ENCODE measurements around the gene CEP192.

Gene CEP192

DNA sequence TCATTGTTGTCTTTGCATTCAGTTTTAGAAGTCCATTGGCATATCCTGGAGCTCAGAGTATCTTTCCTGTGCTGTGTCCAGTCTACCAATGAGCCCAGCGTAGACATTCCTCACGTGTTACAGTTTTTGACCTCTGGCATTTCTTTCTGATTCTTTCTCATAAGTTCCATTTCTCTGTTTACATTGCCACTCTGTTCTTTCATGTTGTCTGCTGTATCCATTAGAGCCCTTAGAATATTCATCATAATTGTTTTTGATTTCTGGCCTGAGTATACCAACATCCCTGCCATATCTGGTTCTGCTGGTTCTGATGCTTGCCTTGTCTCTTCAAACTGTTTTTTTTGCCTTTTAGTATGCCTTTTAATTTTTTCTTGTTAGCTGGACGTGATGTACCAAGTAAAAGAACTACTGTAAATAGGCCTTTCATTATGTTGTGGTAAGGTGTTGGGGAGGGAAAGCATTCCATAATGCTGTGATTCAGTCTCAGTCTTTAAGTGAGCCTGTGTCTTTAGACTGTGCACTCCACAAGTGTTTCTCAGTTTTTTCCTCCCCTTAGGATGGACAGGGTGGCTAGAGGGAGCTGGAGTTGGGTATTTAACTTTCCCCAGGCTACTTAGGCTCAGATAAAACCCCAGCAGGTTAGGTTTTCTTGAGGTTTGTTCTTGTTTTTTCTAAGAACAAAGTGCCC, 35.6 kb downstream of the CEP192 start:
- no peak overlapping the region for H3K27ac Mint-ChIP-seq
- no peak for DNase-seq
- H3K36me3 Mint-ChIP-seq, result peaks cover 59% of the 10 kb centered on the region
- no peaks in the 10 kb centered on the region for H3K9me3 Mint-ChIP-seq
- peaks cover 1% of the 10 kb centered on the region for H3K4me1 Mint-ChIP-seq
- H3K4me3 Mint-ChIP-seq, result no peak overlapping the region
- CTCF ChIA-PET, result no interaction called here
- H3K27me3 Mint-ChIP-seq, result no peaks in the 10 kb centered on the region

- Mint-ChIP-seq H3K9me3 (no peaks in the 10 kb centered on the region), H3K27ac (no peak overlapping the region), H3K36me3 (peaks cover 56% of the 10 kb centered on the region), H3K4me1 (no peaks in the 10 kb centered on the region), H3K4me3 (no peak overlapping the region), H3K27me3 (no peaks in the 10 kb centered on the region)
- DNase-seq, result no peak
- CTCF ChIA-PET, result no interaction called here
Measured at GRCh38 chr18:13028869-13029268, 37.7 kb downstream of the CEP192 start.

DNA sequence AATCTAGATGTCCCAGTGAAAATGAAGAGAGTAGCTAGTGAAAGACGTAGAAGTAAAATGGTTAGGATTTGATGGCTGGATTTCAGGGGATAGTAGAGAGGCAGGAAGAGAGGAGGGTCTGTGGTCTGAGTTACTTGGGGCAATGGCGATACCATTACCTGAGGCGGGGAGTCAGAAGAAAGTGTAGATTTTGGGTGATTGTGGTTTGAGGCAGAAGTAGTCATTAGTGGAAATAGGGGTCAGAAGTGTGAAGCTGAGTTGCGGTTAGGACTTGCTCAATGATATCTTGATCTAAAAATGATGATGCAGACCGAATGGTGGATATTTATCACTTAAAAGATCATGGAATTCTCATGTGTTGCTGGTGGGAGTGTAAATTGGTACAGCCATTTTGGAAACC, 41.0 kb downstream of the CEP192 start:
- Mint-ChIP-seq H3K4me3 (no peak overlapping the region), H3K9me3 (no peaks in the 10 kb centered on the region), H3K27ac (no peak overlapping the region), H3K4me1 (peaks cover 2% of the 10 kb centered on the region), H3K27me3 (no peaks in the 10 kb centered on the region), H3K36me3 (peaks cover 60% of the 10 kb centered on the region)
- no peak for DNase-seq
- CTCF ChIA-PET, result no interaction called here

GRCh38 chr18:13035249-13035914, 44.2 kb downstream of the CEP192 start:
- Mint-ChIP-seq H3K4me1 (peaks cover 7% of the 10 kb centered on the region), H3K27ac (peak overlapping the region; percentile 13), H3K27me3 (no peaks in the 10 kb centered on the region), H3K4me3 (no peak overlapping the region), H3K36me3 (peaks cover 63% of the 10 kb centered on the region), H3K9me3 (no peaks in the 10 kb centered on the region)
- no peak for DNase-seq
- CTCF ChIA-PET, result no interaction called here

- no peaks in the 10 kb centered on the region for H3K9me3 Mint-ChIP-seq
- no peak overlapping the region for H3K4me3 Mint-ChIP-seq
- no peak overlapping the region for H3K27ac Mint-ChIP-seq
- no peak for DNase-seq
- peaks cover 59% of the 10 kb centered on the region for H3K36me3 Mint-ChIP-seq
- peaks cover 7% of the 10 kb centered on the region for H3K4me1 Mint-ChIP-seq
- no peaks in the 10 kb centered on the region for H3K27me3 Mint-ChIP-seq
- CTCF ChIA-PET, result no interaction called here
Measured at GRCh38 chr18:13036622-13037320, 45.6 kb downstream of the CEP192 start.

DNA sequence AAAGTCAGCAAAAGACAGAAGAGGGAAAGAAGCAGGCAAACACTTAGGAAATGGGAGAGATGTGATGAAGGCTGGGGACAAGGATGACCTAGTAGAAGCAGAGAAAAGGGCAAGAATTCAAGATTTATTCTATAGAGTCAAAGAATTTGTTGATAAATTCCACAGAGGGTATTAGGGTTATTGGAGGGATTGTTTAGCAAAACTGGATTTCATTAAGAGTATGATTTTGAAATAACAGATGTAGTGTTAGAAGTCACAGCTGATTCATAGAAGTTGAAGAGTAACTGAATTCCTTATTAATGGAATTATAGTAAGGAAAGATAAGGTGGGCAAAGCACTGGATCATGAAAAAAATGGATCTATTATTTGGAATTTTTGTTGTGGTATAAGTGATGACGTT, 48.6 kb downstream of the CEP192 start:
- Mint-ChIP-seq H3K36me3 (peaks cover 63% of the 10 kb centered on the region), H3K27ac (no peak overlapping the region), H3K27me3 (no peaks in the 10 kb centered on the region), H3K9me3 (no peaks in the 10 kb centered on the region), H3K4me3 (no peak overlapping the region), H3K4me1 (peaks cover 5% of the 10 kb centered on the region)
- CTCF ChIA-PET, result no interaction called here
- no peak for DNase-seq

DNA sequence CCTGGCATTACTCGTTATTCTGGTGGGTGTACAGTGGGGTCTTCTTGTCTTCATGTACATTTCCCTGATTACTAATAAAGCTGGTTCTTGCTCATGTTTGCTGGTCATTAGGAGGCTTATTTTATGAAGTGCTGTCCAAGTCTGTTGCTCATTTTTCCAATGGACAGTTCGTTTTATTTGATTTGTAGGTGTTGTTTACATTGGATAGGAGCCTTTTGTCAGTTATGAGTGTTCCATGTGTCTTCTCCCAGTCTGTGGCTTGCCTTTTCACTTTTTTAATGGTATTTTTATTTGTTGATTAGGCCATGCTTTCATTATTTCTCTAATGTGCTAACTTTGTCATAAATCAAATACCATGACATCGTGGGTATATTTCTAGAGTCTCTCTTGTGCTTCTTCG, 51.9 kb downstream of the CEP192 start:
- Mint-ChIP-seq H3K27ac (no peak overlapping the region), H3K9me3 (no peaks in the 10 kb centered on the region)

DNA sequence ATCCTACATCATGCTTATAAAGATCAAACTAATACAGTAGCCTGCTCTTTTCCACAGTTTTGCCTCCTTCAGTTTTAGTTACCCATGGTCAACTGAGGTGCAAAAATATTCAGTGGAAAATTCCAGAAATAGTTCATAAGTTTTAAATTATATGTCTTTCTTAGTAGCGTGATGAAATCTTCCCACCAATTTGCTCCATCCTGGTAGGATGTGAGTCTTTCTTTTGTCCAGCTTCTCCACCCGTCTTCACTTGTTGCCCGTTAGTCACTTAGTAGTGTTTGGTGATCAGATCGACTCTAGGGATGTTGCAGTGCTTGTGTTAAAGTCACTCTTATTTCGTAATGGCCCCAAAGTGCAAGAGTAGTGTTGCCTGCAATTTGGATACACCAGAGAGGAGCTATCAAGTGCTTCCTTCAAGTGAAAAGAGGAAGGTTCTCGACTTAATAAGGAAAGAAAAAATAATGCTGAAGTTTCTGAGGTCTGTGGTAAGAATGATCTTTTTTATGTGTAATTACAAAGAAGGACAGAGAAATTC, 57.0 kb downstream of the CEP192 start:
- H3K27ac Mint-ChIP-seq, result no peak overlapping the region
- no peaks in the 10 kb centered on the region for H3K9me3 Mint-ChIP-seq
- H3K27me3 Mint-ChIP-seq, result no peaks in the 10 kb centered on the region
- no peak overlapping the region for H3K4me3 Mint-ChIP-seq
- DNase-seq, result no peak
- CTCF ChIA-PET, result interaction anchor here (0.6 to 1.5 kb wide), 2 partner anchors 18 to 551 kb away, joined by 3 read pairs; no protein-coding TSS in a partner anchor
- H3K4me1 Mint-ChIP-seq, result peaks cover 11% of the 10 kb centered on the region
- peaks cover 70% of the 10 kb centered on the region for H3K36me3 Mint-ChIP-seq

More for the DNA sequence above, 51.9 kb downstream of the CEP192 start:
- Mint-ChIP-seq H3K36me3 (peaks cover 69% of the 10 kb centered on the region), H3K4me3 (no peak overlapping the region), H3K27me3 (no peaks in the 10 kb centered on the region), H3K4me1 (peaks cover 5% of the 10 kb centered on the region)
- no peak for DNase-seq
- CTCF ChIA-PET, result no interaction called here

DNA sequence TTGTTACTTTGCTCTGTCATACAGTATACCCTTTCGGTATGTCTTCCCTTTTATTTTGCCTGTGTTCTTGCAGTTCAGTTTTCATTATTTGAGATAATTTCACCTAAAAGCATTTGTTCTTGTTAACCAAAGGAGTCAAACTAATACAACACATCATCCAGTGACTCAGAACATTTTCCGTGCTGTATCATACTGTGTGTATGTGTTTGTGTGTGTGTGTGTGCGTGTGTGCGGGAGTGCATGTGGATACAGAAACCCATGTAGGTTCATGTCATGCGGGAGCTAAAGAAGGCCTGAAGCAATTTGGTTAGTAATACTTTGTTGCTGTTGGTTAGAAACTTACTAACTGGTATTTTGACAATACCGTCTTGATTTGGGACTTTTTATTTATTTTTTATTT, 60.0 kb downstream of the CEP192 start:
- no peak for DNase-seq
- no peaks in the 10 kb centered on the region for H3K27me3 Mint-ChIP-seq
- H3K36me3 Mint-ChIP-seq, result peaks cover 69% of the 10 kb centered on the region
- H3K27ac Mint-ChIP-seq, result no peak overlapping the region
- H3K9me3 Mint-ChIP-seq, result no peaks in the 10 kb centered on the region
- CTCF ChIA-PET, result interaction anchor here (1.2 kb wide), 1 partner anchor 54 kb away, joined by 3 read pairs; no protein-coding TSS in a partner anchor
- H3K4me1 Mint-ChIP-seq, result peaks cover 11% of the 10 kb centered on the region
- H3K4me3 Mint-ChIP-seq, result no peak overlapping the region

GRCh38 chr18:13051950-13052349, 60.8 kb downstream of the CEP192 start:
- Mint-ChIP-seq H3K27ac (peak overlapping the region; percentile 2), H3K27me3 (no peaks in the 10 kb centered on the region), H3K4me1 (peaks cover 11% of the 10 kb centered on the region), H3K36me3 (peaks cover 71% of the 10 kb centered on the region), H3K4me3 (no peak overlapping the region), H3K9me3 (no peaks in the 10 kb centered on the region)
- no peak for DNase-seq
- CTCF ChIA-PET, result interaction anchor here (0.5 kb wide), 1 partner anchor 11 kb away, joined by 3 read pairs; no protein-coding TSS in a partner anchor

- CTCF ChIA-PET, result no interaction called here
- no peaks in the 10 kb centered on the region for H3K9me3 Mint-ChIP-seq
- H3K4me1 Mint-ChIP-seq, result peaks cover 11% of the 10 kb centered on the region
- no peak for DNase-seq
- H3K4me3 Mint-ChIP-seq, result no peak overlapping the region
- peaks cover 65% of the 10 kb centered on the region for H3K36me3 Mint-ChIP-seq
- H3K27ac Mint-ChIP-seq, result no peak overlapping the region
- H3K27me3 Mint-ChIP-seq, result no peaks in the 10 kb centered on the region
Measured at GRCh38 chr18:13054336-13054735, 63.2 kb downstream of the CEP192 start.

- no peak for DNase-seq
- no peaks in the 10 kb centered on the region for H3K9me3 Mint-ChIP-seq
- CTCF ChIA-PET, result no interaction called here
- no peaks in the 10 kb centered on the region for H3K27me3 Mint-ChIP-seq
- peaks cover 8% of the 10 kb centered on the region for H3K4me1 Mint-ChIP-seq
- H3K27ac Mint-ChIP-seq, result no peak overlapping the region
- H3K4me3 Mint-ChIP-seq, result no peak overlapping the region
- peaks cover 62% of the 10 kb centered on the region for H3K36me3 Mint-ChIP-seq
Measured at GRCh38 chr18:13061630-13062189, 70.5 kb downstream of the CEP192 start.

GRCh38 chr18:13067124-13067523, 76.0 kb downstream of the CEP192 start:
- no peak overlapping the region for H3K27ac Mint-ChIP-seq
- H3K36me3 Mint-ChIP-seq, result peaks cover 66% of the 10 kb centered on the region

GRCh38 chr18:13067966-13068365, 76.8 kb downstream of the CEP192 start:
- CTCF ChIA-PET, result no interaction called here
- no peaks in the 10 kb centered on the region for H3K27me3 Mint-ChIP-seq
- no peaks in the 10 kb centered on the region for H3K9me3 Mint-ChIP-seq
- H3K4me1 Mint-ChIP-seq, result peaks cover 14% of the 10 kb centered on the region
- DNase-seq, result no peak
- peaks cover 71% of the 10 kb centered on the region for H3K36me3 Mint-ChIP-seq
- H3K4me3 Mint-ChIP-seq, result no peak overlapping the region
- no peak overlapping the region for H3K27ac Mint-ChIP-seq

More at GRCh38 chr18:13067124-13067523, 76.0 kb downstream of the CEP192 start:
- Mint-ChIP-seq H3K4me3 (no peak overlapping the region), H3K27me3 (no peaks in the 10 kb centered on the region), H3K9me3 (no peaks in the 10 kb centered on the region), H3K4me1 (peaks cover 14% of the 10 kb centered on the region)
- CTCF ChIA-PET, result no interaction called here
- DNase-seq, result no peak
